PC-3 (cell line): ENCODE results near the gene KIDINS220. TPM values are rescaled to one million over a fixed set of nuclear protein-coding genes. Genes with fewer than 3 reads are reported as not detected.

ENCODE experiments used
- ATAC-seq: fragments of 200-7000 bp; cut with Tn5 transposase; 2 replicates; pipeline ENCODE4 v1.9.1; 2020; ENCODE audit warnings: mild to moderate bottlenecking, moderate library complexity
- BruUV-seq: library from RNA; stranded (reverse); fragments of 400-500 nt; replicated peaks from 2 replicates; lab custom pipeline; 2021; lab: Mats Ljungman, UMichigan
- CTCF ChIA-PET: fragments of 300-600 bp; sonication (Branson Sonifier 250); formaldehyde crosslinking; loops from one replicate; lab custom pipeline; 2022; ENCODE audit warnings: antibody characterized with exemption; lab: Charles Lee
- POLR2A ChIA-PET: fragments of 300-600 bp; sonication (Branson Sonifier 250); formaldehyde crosslinking; loops from one replicate; lab custom pipeline; 2022; ENCODE audit warnings: antibody characterized with exemption; ENCODE audit not compliant: unreplicated experiment; lab: Charles Lee
- DNase-seq: peaks from one replicate; pipeline ENCODE4 v3.0.0-alpha.2; 2015
- H2AFZ ChIP-seq: fragments of 300-600 bp; sonication (generic); 2 replicates; pipeline ENCODE4 v1.6.0; 2016; ENCODE audit warnings: antibody characterized with exemption, low read length
- H3F3A ChIP-seq: fragments of 300-600 bp; sonication (generic); one replicate; pipeline ENCODE4 v1.6.0; 2017; ENCODE audit warnings: antibody characterized with exemption, low read length, control low read depth, mild to moderate bottlenecking; ENCODE audit not compliant: unreplicated experiment
- H3K27ac ChIP-seq: fragments of 300-600 bp; sonication (generic); 2 replicates; pipeline ENCODE4 v1.5.1; 2016; ENCODE audit warnings: mild to moderate bottlenecking, low read length
- H3K27me3 ChIP-seq: fragments of 300-600 bp; sonication (generic); 2 replicates; pipeline ENCODE4 v1.6.1; 2016; ENCODE audit warnings: low read length, mixed read lengths
- H3K36me3 ChIP-seq: fragments of 300-600 bp; sonication (generic); 2 replicates; pipeline ENCODE4 v1.6.1; 2016; ENCODE audit warnings: low read depth, mixed run types, low read length, mixed read lengths
- H3K4me1 ChIP-seq: fragments of 300-600 bp; sonication (generic); 2 replicates; pipeline ENCODE4 v1.5.1; 2016; ENCODE audit warnings: low read length; ENCODE audit not compliant: insufficient read depth
- H3K4me2 ChIP-seq: fragments of 300-600 bp; sonication (generic); 2 replicates; pipeline ENCODE4 v1.6.0; 2016; ENCODE audit warnings: low read length
- H3K4me3 ChIP-seq: fragments of 300-600 bp; sonication (generic); 2 replicates; pipeline ENCODE4 v1.5.1; 2016; ENCODE audit warnings: mild to moderate bottlenecking, low read length, mixed read lengths
- H3K79me2 ChIP-seq: fragments of 300-600 bp; sonication (generic); 2 replicates; pipeline ENCODE4 v1.6.1; 2017; ENCODE audit warnings: low read length, mixed read lengths
- H3K9ac ChIP-seq: fragments of 300-600 bp; sonication (generic); 2 replicates; pipeline ENCODE4 v1.6.0; 2016; ENCODE audit warnings: mild to moderate bottlenecking, low read length
- H3K9me2 ChIP-seq: fragments of 300-600 bp; sonication (generic); replicated peaks from 2 replicates; pipeline ENCODE4 v1.6.1; 2016; ENCODE audit warnings: mixed run types, low read length, mixed read lengths
- H3K9me3 ChIP-seq: fragments of 300-600 bp; sonication (generic); 2 replicates; pipeline ENCODE4 v1.6.1; 2016; ENCODE audit warnings: low read length, mixed read lengths
- H4K20me1 ChIP-seq: fragments of 300-600 bp; sonication (generic); 2 replicates; pipeline ENCODE4 v1.6.1; 2016; ENCODE audit warnings: low read length, mixed read lengths
- EZH2 ChIP-seq: fragments of 300-600 bp; sonication (generic); IDR thresholded peaks from one replicate; pipeline ENCODE4 v1.6.1; 2017; ENCODE audit warnings: antibody characterized with exemption, mild to moderate bottlenecking, low read length; ENCODE audit not compliant: unreplicated experiment
- EZH2phosphoT487 ChIP-seq: fragments of 300-600 bp; sonication (generic); IDR thresholded peaks from 2 replicates; pipeline ENCODE4 v1.6.1; 2018; ENCODE audit warnings: mild to moderate bottlenecking, antibody characterized with exemption, low read length, borderline replicate concordance
- intact Hi-C: fragments of 100-400 bp; cut with micrococcal nuclease; formaldehyde crosslinking; loops from 2 replicates; pipeline ENCODE4 v1.9.0; 2023
- total RNA-seq: library from RNA; depleted of rRNA; stranded (reverse); fragments of >200 nt; gene quantifications from 2 replicates; pipeline ENCODE4 v1.2.3, GENCODE V29; 2014
- TF ChIP-seq, protein P1 (sequence below): fragments of 300-600 bp; sonication (generic); conservative IDR thresholded peaks from 2 replicates; pipeline ENCODE4 v1.5.1; 2017; ENCODE audit warnings: antibody characterized with exemption, low read depth, mild to moderate bottlenecking, low read length

Gene KIDINS220
- total RNA-seq, 1 experiment from 2014 or later = 37.6 TPM

DNA sequence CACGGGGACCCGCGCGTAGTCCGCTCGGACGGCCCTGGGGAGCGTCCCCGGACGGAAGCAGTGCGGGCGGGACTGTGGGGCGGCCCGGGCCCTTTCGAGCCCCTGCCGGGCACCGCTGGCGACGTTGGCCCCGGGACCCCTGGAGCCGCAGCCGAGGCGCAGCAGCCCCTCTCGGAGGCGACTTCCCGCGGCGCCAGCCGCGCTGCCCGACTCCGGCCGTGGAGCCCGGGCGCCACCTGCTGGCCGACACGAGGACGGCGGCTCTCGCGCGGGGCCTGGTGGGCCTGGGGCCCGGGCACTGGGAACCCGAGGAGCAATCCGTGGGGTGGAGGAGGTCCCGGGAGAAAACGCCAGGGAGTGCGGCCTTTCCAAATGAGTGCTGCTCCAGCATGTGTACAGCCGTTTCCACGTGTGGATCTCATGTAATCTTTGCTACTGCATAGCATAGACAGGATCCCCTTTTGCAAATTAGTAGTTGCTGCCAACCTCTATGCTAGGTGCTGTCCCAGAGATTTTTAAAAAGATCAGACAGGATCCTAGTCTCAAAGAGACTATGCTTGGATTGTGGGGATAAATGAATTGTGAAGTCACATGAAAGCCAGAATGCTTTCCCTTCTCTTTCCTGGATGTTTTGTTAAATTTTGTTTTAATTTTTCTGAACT lies 151.6 kb downstream of the KIDINS220 start:
- H3K79me2 ChIP-seq = peaks cover 19% of the 10 kb centered on the region
- peak overlapping the region; percentile 82; the same call in 1 of the 2 replicates for H2AFZ ChIP-seq
- no peaks in the 10 kb centered on the region for H3K27me3 ChIP-seq
- no peak overlapping the region for H3K27ac ChIP-seq
- no TSS peak for BruUV-seq
- H3K9me2 ChIP-seq = no peaks in the 10 kb centered on the region
- no peaks in the 10 kb centered on the region for H3K36me3 ChIP-seq
- POLR2A ChIA-PET = no interaction called here
- ATAC-seq (peak; percentile 30), DNase-seq (peak; percentile 78)
- TF ChIP-seq, protein P1, sequence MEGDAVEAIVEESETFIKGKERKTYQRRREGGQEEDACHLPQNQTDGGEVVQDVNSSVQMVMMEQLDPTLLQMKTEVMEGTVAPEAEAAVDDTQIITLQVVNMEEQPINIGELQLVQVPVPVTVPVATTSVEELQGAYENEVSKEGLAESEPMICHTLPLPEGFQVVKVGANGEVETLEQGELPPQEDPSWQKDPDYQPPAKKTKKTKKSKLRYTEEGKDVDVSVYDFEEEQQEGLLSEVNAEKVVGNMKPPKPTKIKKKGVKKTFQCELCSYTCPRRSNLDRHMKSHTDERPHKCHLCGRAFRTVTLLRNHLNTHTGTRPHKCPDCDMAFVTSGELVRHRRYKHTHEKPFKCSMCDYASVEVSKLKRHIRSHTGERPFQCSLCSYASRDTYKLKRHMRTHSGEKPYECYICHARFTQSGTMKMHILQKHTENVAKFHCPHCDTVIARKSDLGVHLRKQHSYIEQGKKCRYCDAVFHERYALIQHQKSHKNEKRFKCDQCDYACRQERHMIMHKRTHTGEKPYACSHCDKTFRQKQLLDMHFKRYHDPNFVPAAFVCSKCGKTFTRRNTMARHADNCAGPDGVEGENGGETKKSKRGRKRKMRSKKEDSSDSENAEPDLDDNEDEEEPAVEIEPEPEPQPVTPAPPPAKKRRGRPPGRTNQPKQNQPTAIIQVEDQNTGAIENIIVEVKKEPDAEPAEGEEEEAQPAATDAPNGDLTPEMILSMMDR = peak; percentile 89
- TF ChIP-seq EZH2phosphoT487 (no peak), EZH2 (no peak)
- CTCF ChIA-PET = no interaction called here
- H3K4me2 ChIP-seq = peak overlapping the region; percentile 88
- H3K4me1 ChIP-seq = peaks cover 15% of the 10 kb centered on the region
- peak overlapping the region; percentile 81 for H3K4me3 ChIP-seq
- no peaks in the 10 kb centered on the region for H3F3A ChIP-seq
- peaks cover 13% of the 10 kb centered on the region for H4K20me1 ChIP-seq
- H3K9me3 ChIP-seq = no peaks in the 10 kb centered on the region
- intact Hi-C loops = loop anchor here (1.0 to 10.0 kb wide), 8 partner anchors 297 to 1567 kb away; no protein-coding TSS in a partner anchor
- peak overlapping the region; percentile 67 for H3K9ac ChIP-seq

DNA sequence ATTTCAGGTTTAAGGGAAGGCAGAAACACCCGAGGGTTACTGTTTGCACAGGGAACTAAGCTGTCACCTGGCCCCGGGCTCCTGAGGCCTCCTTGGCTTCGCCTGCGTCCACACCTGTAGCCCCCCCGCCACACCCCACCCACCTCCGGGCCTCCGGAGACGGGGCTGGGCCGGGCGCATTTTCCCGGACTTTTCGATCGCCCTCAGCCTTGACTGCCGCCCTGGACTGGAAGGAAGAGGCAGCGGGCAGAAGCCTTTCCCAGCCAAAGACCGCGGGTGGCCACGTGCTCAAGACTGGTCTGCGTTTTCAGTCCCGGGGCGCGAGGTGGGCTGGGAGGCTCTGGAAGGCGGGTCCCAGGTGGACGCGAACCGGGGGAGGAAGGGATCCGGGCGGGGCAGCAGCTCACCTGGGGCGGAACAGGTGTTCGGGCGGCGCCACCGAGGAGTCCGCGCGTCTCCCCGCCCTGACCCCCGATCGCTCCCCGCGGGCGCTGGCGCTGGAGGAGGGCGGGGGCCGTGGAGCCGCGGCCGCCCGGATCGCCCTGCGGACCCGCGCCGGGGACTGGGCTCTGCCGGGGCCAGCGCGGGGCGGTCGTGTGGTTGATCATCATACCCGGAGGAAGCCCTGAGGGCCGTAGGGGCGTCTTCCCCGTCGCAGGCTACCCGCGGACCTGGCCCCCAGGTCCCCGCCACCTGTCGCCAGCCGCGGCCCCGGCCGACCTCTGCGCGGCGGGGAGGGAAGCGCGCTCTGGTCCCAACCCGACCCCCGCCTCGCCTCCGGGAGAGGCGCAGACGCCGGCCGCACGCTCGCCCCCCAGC lies 152.3 kb downstream of the KIDINS220 start:
- CTCF ChIA-PET = interaction anchor here (1.0 kb wide), 1 partner anchor 159 kb away, joined by 5 read pairs; no protein-coding TSS in a partner anchor

More for the DNA sequence above, 152.3 kb downstream of the KIDINS220 start:
- peak; percentile 39 for DNase-seq
- H3F3A ChIP-seq = no peaks in the 10 kb centered on the region
- H3K4me3 ChIP-seq = peak overlapping the region; percentile 81
- POLR2A ChIA-PET = no interaction called here
- H3K27me3 ChIP-seq = no peaks in the 10 kb centered on the region
- peaks cover 22% of the 10 kb centered on the region for H3K4me1 ChIP-seq
- TF ChIP-seq, protein P1 = no peak
- TF ChIP-seq EZH2phosphoT487 (no peak), EZH2 (no peak)
- no peaks in the 10 kb centered on the region for H3K9me3 ChIP-seq
- TSS peak; percentile 42 for BruUV-seq
- intact Hi-C loops = loop anchor here (1.0 to 10.0 kb wide), 11 partner anchors 193 to 1566 kb away; no protein-coding TSS in a partner anchor
- peak overlapping the region; percentile 67 for H3K9ac ChIP-seq
- ATAC-seq = peak; percentile 13
- H3K27ac ChIP-seq = peak overlapping the region; percentile 31
- peak overlapping the region; percentile 88 for H3K4me2 ChIP-seq
- H3K36me3 ChIP-seq = no peaks in the 10 kb centered on the region
- H3K79me2 ChIP-seq = peaks cover 19% of the 10 kb centered on the region
- H3K9me2 ChIP-seq = no peaks in the 10 kb centered on the region
- H4K20me1 ChIP-seq = peaks cover 13% of the 10 kb centered on the region
- peak overlapping the region; percentile 82 for H2AFZ ChIP-seq
